SK-N-SH (cell line): ENCODE measurements around the gene RPS6KA2. TPM values are rescaled to one million over a fixed set of nuclear protein-coding genes. Genes with fewer than 3 reads are reported as not detected.

Source experiments
- CTCF ChIA-PET: fragments of 300-600, 350-600 bp; formaldehyde crosslinking; extraction: SDS; loops from one replicate; lab custom pipeline; 2021; lab: Yijun Ruan, JAX
- POLR2A ChIA-PET: fragments of 350-600 bp; sonication (Branson Sonifier 250); formaldehyde crosslinking; extraction: SDS; loops from one replicate; lab custom pipeline; 2020; ENCODE audit warnings: antibody characterized with exemption, inconsistent platforms; lab: Yijun Ruan, JAX
- DNase-seq: peaks from one replicate; pipeline ENCODE4 v3.0.0; 2012
- H2AFZ ChIP-seq: fragments of 200-600 bp; sonication (generic); 2 replicates; pipeline ENCODE4 v1.8.1; 2016; ENCODE audit warnings: antibody characterized with exemption, mild to moderate bottlenecking, low read depth
- H3F3A ChIP-seq: fragments of 200-600 bp; sonication (generic); replicated peaks from 2 replicates; pipeline ENCODE3; 2016; ENCODE audit warnings: antibody characterized with exemption, mild to moderate bottlenecking; ENCODE audit not compliant: insufficient read depth
- H3K27ac ChIP-seq, 2 experiments: fragments of 200-500 bp in 1 of 2; fragments of 200-600 bp in 1 of 2; sonication (Bioruptor generic) in 1 of 2; sonication (generic), shearing (Covaris generic) in 1 of 2; 2 replicates each; pipeline versions ENCODE4 v1.5.1 to v1.6.1; 2014 to 2016; ENCODE audit warnings: low read depth in 2 of 2, inconsistent platforms in 1 of 2, low read length in 1 of 2, mild to moderate bottlenecking in 1 of 2, mixed read lengths in 1 of 2
- H3K27me3 ChIP-seq: fragments of 200-600 bp; sonication (generic), shearing (Covaris generic); 2 replicates; pipeline ENCODE4 v1.6.1; 2016; ENCODE audit warnings: mixed run types; ENCODE audit not compliant: insufficient read depth
- H3K36me3 ChIP-seq, 2 experiments: fragments of 200-500 bp in 1 of 2; fragments of 200-600 bp in 1 of 2; sonication (Bioruptor generic) in 1 of 2; sonication (generic) in 1 of 2; replicated peaks in 1 of 2; 2 replicates each; pipeline versions ENCODE3 to v1.5.1; 2014 to 2016; ENCODE audit warnings: low read length in 1 of 2, mild to moderate bottlenecking in 1 of 2; ENCODE audit not compliant: insufficient read depth in 2 of 2, control insufficient read depth in 1 of 2
- H3K4me1 ChIP-seq, 2 experiments: fragments of 200-500 bp in 1 of 2; fragments of 200-600 bp in 1 of 2; sonication (Bioruptor generic) in 1 of 2; sonication (generic), shearing (Covaris generic) in 1 of 2; 2 replicates each; pipeline versions ENCODE4 v1.5.1 to v1.6.1; 2014 to 2016; ENCODE audit warnings: low read depth in 1 of 2, low read length in 1 of 2, mixed run types in 1 of 2; ENCODE audit not compliant: insufficient read depth in 2 of 2, control insufficient read depth in 1 of 2
- H3K4me2 ChIP-seq: fragments of 200-600 bp; sonication (generic), shearing (Covaris generic); 2 replicates; pipeline ENCODE4 v1.6.1; 2017; ENCODE audit warnings: mixed run types
- H3K4me3 ChIP-seq, 2 experiments: fragments of 200-500 bp in 1 of 2; fragments of 200-600 bp in 1 of 2; sonication (Bioruptor generic) in 1 of 2; sonication (generic), shearing (Covaris generic) in 1 of 2; 2 replicates each; pipeline versions ENCODE4 v1.5.1 to v1.8.1; 2014 to 2016; ENCODE audit warnings: low read depth in 2 of 2, inconsistent platforms in 1 of 2, low read length in 1 of 2, mild to moderate bottlenecking in 1 of 2, mixed read lengths in 1 of 2, moderate library complexity in 1 of 2
- H3K79me2 ChIP-seq: fragments of 200-600 bp; sonication (generic); 2 replicates; pipeline ENCODE4 v1.8.1; 2017; ENCODE audit warnings: mild to moderate bottlenecking; ENCODE audit not compliant: insufficient read depth
- H3K9ac ChIP-seq: fragments of 200-600 bp; sonication (generic); 2 replicates; pipeline ENCODE4 v1.6.1; 2017; ENCODE audit warnings: mixed run types
- H3K9me2 ChIP-seq: fragments of 200-600 bp; sonication (generic); 2 replicates; pipeline ENCODE4 v1.6.1; 2017; ENCODE audit warnings: mixed run types
- H3K9me3 ChIP-seq: fragments of 200-600 bp; sonication (generic); 2 replicates; pipeline ENCODE4 v1.6.1; 2017; ENCODE audit warnings: mixed run types, mild to moderate bottlenecking, moderate library complexity
- H4K20me1 ChIP-seq: fragments of 200-600 bp; sonication (generic); 2 replicates; pipeline ENCODE4 v1.6.1; 2017; ENCODE audit warnings: mild to moderate bottlenecking, mixed run types; ENCODE audit not compliant: insufficient read depth
- CHD2 ChIP-seq: fragments of 150-350 bp; IDR thresholded peaks from 2 replicates; pipeline ENCODE4 v1.6.1; 2018; ENCODE audit warnings: low read length; ENCODE audit not compliant: partially characterized antibody
- EP300 ChIP-seq, 2 experiments: IDR thresholded peaks; 2 replicates each; pipeline versions ENCODE4 v1.4.0 to v1.6.1; 2012; ENCODE audit warnings: borderline replicate concordance in 1 of 2, low read depth in 1 of 2, low read length in 1 of 2
- FOSL2 ChIP-seq: IDR thresholded peaks from 2 replicates; pipeline ENCODE4 v1.4.0; 2012; ENCODE audit warnings: low read depth, mild to moderate bottlenecking, moderate library complexity, borderline replicate concordance
- IRF3 ChIP-seq: fragments of 150-350 bp; IDR thresholded peaks from 2 replicates; pipeline ENCODE4 v1.6.1; 2016; ENCODE audit warnings: mild to moderate bottlenecking, low read depth, low read length
- MEF2A ChIP-seq: IDR thresholded peaks from 2 replicates; pipeline ENCODE4 v1.4.0; 2012; ENCODE audit warnings: low read depth, borderline replicate concordance
- POLR2AphosphoS5 ChIP-seq: IDR thresholded peaks from 2 replicates; pipeline ENCODE4 v1.6.1; 2012; ENCODE audit warnings: low read depth, low read length
- RXRA ChIP-seq: IDR thresholded peaks from 2 replicates; pipeline ENCODE4 v1.4.0; 2012; ENCODE audit warnings: low read depth, mild to moderate bottlenecking, borderline replicate concordance
- SMC3 ChIP-seq: IDR thresholded peaks from 2 replicates; pipeline ENCODE4 v1.6.1; 2012; ENCODE audit warnings: low read depth, low read length, improper control_type of control experiment
- TAF1 ChIP-seq: IDR thresholded peaks from 2 replicates; pipeline ENCODE4 v1.6.1; 2012; ENCODE audit warnings: low read depth, mild to moderate bottlenecking, low read length, moderate library complexity, borderline replicate concordance
- USF1 ChIP-seq: IDR thresholded peaks from 2 replicates; pipeline ENCODE4 v1.4.0; 2012; ENCODE audit warnings: low read depth, borderline replicate concordance
- ZBTB33 ChIP-seq: IDR thresholded peaks from 2 replicates; pipeline ENCODE4 v1.4.0; 2012; ENCODE audit warnings: low read depth, borderline replicate concordance
- WGBS: methylation state at CpG from one replicate; pipeline ENCODE4 v1.1.6; 2017; ENCODE audit warnings: low lambda C conversion rate; 5-methylcytosine and 5-hydroxymethylcytosine counted together
- polyA plus RNA-seq, 3 experiments: library from polyadenylated mRNA; depleted of rRNA; stranded (reverse); fragments of >200 nt; gene quantifications; 2 replicates each; pipeline ENCODE4 v1.2.3, GENCODE V29; 2012
- TF ChIP-seq, protein P1 (sequence below): fragments of 150-350 bp; IDR thresholded peaks from 2 replicates; pipeline ENCODE4 v1.6.1; 2017; ENCODE audit warnings: antibody characterized with exemption, low read length, low read depth, borderline replicate concordance
- TF ChIP-seq, protein P2 (sequence below): IDR thresholded peaks from 2 replicates; pipeline ENCODE4 v1.6.1; 2012; ENCODE audit warnings: mild to moderate bottlenecking, low read depth, low read length, moderate library complexity

The RPS6KA2 gene
- polyA plus RNA-seq, 1 of the 3 experiments (the other 2 are of a cell fraction), result 59.5 TPM

GRCh38 chr6:166418691-166419143, 208.3 kb downstream of the RPS6KA2 start:
- H3K4me3 ChIP-seq, result no peak overlapping the region
- H4K20me1 ChIP-seq, result no peaks in the 10 kb centered on the region
- TF ChIP-seq MEF2A (no peak), ZBTB33 (no peak), SMC3 (no peak), USF1 (no peak), CHD2 (no peak), TAF1 (no peak), RXRA (no peak), FOSL2 (no peak), EP300 (IDR thresholded peaks at IDR 0.05; ENCODE audit: borderline replicate concordance in 1 of 2, low read depth in 1 of 2, low read length in 1 of 2) (no peak)
- TF ChIP-seq, protein P1, sequence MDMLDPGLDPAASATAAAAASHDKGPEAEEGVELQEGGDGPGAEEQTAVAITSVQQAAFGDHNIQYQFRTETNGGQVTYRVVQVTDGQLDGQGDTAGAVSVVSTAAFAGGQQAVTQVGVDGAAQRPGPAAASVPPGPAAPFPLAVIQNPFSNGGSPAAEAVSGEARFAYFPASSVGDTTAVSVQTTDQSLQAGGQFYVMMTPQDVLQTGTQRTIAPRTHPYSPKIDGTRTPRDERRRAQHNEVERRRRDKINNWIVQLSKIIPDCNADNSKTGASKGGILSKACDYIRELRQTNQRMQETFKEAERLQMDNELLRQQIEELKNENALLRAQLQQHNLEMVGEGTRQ, result no peak
- H2AFZ ChIP-seq, result no peak overlapping the region
- no peaks in the 10 kb centered on the region for H3K9me3 ChIP-seq
- POLR2A ChIA-PET, result no interaction called here
- H3K9ac ChIP-seq, result no peak overlapping the region
- 97% methylated on average over 9 of the region's 9 CpGs for WGBS
- H3K27me3 ChIP-seq, result no peaks in the 10 kb centered on the region
- no peaks in the 10 kb centered on the region for H3K9me2 ChIP-seq
- CTCF ChIA-PET, result no interaction called here
- no peak overlapping the region for H3K27ac ChIP-seq
- no peaks in the 10 kb centered on the region for H3K79me2 ChIP-seq
- no peaks in the 10 kb centered on the region for H3F3A ChIP-seq
- no peaks in the 10 kb centered on the region; a peak in 1 of 4 replicates for H3K4me1 ChIP-seq
- no peak overlapping the region for H3K4me2 ChIP-seq
- peaks cover 18 to 70% of the 10 kb centered on the region in 2 experiments for H3K36me3 ChIP-seq
- DNase-seq, result no peak

DNA sequence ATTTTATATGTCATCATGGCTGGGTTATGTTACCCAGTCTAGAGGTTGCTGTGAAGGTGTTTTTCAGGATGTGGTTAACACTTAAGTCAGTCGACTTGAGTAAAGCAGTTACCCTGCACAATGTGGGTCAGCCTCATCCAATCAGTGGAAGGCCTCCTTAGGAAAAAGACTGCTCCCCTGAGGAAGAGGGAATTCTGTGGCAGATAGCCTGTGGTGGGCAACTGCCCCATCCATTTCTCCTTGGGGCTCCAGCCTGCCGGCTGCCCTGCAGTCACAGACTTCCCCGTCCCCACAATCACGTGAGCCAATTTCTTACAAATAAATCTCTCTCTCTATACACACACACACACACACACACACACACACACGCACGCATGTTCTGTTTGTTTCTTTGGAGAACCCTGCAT, 209.8 kb downstream of the RPS6KA2 start:
- H3K4me1 ChIP-seq, result no peaks in the 10 kb centered on the region
- no peaks in the 10 kb centered on the region for H4K20me1 ChIP-seq
- H3K4me3 ChIP-seq, result no peak overlapping the region
- H2AFZ ChIP-seq, result no peak overlapping the region
- no peaks in the 10 kb centered on the region for H3K27me3 ChIP-seq
- no peaks in the 10 kb centered on the region for H3K79me2 ChIP-seq
- peaks cover 15 to 67% of the 10 kb centered on the region in 2 experiments for H3K36me3 ChIP-seq
- no peaks in the 10 kb centered on the region for H3K9me3 ChIP-seq
- TF ChIP-seq, protein P2, sequence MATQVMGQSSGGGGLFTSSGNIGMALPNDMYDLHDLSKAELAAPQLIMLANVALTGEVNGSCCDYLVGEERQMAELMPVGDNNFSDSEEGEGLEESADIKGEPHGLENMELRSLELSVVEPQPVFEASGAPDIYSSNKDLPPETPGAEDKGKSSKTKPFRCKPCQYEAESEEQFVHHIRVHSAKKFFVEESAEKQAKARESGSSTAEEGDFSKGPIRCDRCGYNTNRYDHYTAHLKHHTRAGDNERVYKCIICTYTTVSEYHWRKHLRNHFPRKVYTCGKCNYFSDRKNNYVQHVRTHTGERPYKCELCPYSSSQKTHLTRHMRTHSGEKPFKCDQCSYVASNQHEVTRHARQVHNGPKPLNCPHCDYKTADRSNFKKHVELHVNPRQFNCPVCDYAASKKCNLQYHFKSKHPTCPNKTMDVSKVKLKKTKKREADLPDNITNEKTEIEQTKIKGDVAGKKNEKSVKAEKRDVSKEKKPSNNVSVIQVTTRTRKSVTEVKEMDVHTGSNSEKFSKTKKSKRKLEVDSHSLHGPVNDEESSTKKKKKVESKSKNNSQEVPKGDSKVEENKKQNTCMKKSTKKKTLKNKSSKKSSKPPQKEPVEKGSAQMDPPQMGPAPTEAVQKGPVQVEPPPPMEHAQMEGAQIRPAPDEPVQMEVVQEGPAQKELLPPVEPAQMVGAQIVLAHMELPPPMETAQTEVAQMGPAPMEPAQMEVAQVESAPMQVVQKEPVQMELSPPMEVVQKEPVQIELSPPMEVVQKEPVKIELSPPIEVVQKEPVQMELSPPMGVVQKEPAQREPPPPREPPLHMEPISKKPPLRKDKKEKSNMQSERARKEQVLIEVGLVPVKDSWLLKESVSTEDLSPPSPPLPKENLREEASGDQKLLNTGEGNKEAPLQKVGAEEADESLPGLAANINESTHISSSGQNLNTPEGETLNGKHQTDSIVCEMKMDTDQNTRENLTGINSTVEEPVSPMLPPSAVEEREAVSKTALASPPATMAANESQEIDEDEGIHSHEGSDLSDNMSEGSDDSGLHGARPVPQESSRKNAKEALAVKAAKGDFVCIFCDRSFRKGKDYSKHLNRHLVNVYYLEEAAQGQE, result no peak
- TF ChIP-seq IRF3, result no peak
- no peak for TF ChIP-seq POLR2AphosphoS5
- TF ChIP-seq ZBTB33, result no peak
- no peaks in the 10 kb centered on the region for H3F3A ChIP-seq
- 92% methylated on average over 6 of the region's 6 CpGs for WGBS
- ChIA-PET POLR2A (no interaction called here), CTCF (no interaction called here)
- H3K27ac ChIP-seq, result no peak overlapping the region
- DNase-seq, result no peak
- no peak overlapping the region for H3K4me2 ChIP-seq
- no peaks in the 10 kb centered on the region for H3K9me2 ChIP-seq
- no peak overlapping the region for H3K9ac ChIP-seq
